HG02943 (cell line): Measurements from ENCODE around the gene DNM1.

ENCODE experiments used
- ATAC-seq: cut with Tn5 transposase; IDR thresholded peaks from one replicate; pipeline ENCODE4 v1.9.1; 2021; ENCODE audit warnings: mild to moderate bottlenecking, low read depth, moderate library complexity; ENCODE audit not compliant: unreplicated experiment

Gene DNM1

GRCh38 chr9:128298535-128299482 is 95.6 kb downstream of the DNM1 start:
- ATAC-seq: no peak

GRCh38 chr9:128304136-128304970 is 101.2 kb downstream of the DNM1 start:
- ATAC-seq: no peak
